Measurements from ENCODE around the gene OR2AE1. TPM values are rescaled to one million over a fixed set of nuclear protein-coding genes. Genes with fewer than 3 reads are reported as not detected.

The OR2AE1 gene
- total and polyA plus RNA-seq, 4 donors = 0.03 to 0.57 (median 0.25) TPM; not detected in 1

DNA sequence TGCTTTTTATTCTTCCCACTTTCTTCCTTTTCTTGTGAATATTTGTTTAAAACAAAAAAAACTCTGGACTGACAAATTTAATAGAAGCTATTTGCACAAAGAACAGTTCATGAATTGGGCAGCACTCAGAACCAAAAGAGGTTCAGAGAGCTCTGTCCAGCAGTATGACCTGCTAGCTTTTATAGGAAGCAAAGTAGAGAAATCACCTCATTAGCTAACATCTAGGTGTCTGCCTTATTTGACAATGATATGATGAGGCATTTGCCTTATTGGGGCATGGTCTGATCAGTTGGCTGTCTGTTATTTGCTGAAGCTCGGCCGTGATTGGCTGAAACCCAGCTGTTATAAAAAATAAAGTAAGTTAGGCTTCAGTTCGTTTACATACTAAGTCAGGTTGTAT lies 43.3 kb upstream of the OR2AE1 start:
- Histone ChIP-seq H3K27ac (ENCODE audit: low read depth in 1 of 2, low read length in 1 of 2) (no peak overlapping the region), H3K4me1 (ENCODE audit: control insufficient read depth in 5 of 5, insufficient read depth in 5 of 5, low read length in 5 of 5) (peaks cover 0 to 24% (median 10%) of the 10 kb centered on the region in 5 donors), H3K27me3 (ENCODE audit: control insufficient read depth in 3 of 3, insufficient read depth in 3 of 3, low read length in 2 of 3) (no peaks in the 10 kb centered on the region), H3K9me3 (ENCODE audit: control insufficient read depth in 4 of 4, insufficient read depth in 3 of 4, low read length in 3 of 4) (no peaks in the 10 kb centered on the region), H3K4me3 (no peak overlapping the region), H3K36me3 (ENCODE audit: control insufficient read depth in 4 of 4, insufficient read depth in 4 of 4, low read length in 4 of 4) (peaks cover 6 to 23% (median 13%) of the 10 kb centered on the region in 4 donors), H3K9ac (ENCODE audit: insufficient read depth in 1 of 2, low read length in 2 of 2) (no peak overlapping the region)
- DNase-seq (peak in 1 of 3 donors; percentile 29), ATAC-seq (ENCODE audit: insufficient read depth, low FRiP score) (no peak)
- TF ChIP-seq, protein P1, sequence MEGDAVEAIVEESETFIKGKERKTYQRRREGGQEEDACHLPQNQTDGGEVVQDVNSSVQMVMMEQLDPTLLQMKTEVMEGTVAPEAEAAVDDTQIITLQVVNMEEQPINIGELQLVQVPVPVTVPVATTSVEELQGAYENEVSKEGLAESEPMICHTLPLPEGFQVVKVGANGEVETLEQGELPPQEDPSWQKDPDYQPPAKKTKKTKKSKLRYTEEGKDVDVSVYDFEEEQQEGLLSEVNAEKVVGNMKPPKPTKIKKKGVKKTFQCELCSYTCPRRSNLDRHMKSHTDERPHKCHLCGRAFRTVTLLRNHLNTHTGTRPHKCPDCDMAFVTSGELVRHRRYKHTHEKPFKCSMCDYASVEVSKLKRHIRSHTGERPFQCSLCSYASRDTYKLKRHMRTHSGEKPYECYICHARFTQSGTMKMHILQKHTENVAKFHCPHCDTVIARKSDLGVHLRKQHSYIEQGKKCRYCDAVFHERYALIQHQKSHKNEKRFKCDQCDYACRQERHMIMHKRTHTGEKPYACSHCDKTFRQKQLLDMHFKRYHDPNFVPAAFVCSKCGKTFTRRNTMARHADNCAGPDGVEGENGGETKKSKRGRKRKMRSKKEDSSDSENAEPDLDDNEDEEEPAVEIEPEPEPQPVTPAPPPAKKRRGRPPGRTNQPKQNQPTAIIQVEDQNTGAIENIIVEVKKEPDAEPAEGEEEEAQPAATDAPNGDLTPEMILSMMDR (IDR thresholded peaks at IDR 0.05; ENCODE audit: control extremely low read depth, extremely low read depth) = no peak
- 60 to 99% methylated on average over 3 of the region's 3 CpGs for WGBS, 2 donors

DNA sequence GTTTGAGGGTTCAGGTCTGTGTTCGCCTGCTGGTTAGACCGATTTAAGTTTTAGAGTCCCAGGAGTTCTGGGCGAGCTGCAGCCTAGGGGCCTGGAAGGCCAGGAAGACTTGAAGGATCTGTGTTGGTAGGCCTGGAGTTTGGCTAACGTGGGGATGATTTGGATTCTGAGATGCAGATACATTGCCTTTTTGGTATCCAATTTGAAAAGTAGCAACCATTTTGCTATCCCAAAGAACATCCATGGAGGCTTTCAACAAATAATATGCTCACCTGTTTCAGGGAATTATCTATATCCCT lies 42.9 kb upstream of the OR2AE1 start:
- H3K9ac ChIP-seq (ENCODE audit: insufficient read depth in 1 of 2, low read length in 2 of 2) = peak overlapping the region; percentile 8 to 49
- H3K36me3 ChIP-seq (ENCODE audit: control insufficient read depth in 4 of 4, insufficient read depth in 4 of 4, low read length in 4 of 4) = peaks cover 8 to 23% (median 13%) of the 10 kb centered on the region in 4 donors
- H3K4me3 ChIP-seq = peak overlapping the region; percentile 68
- WGBS, 2 donors = 40 to 46% methylated on average over 4 of the region's 4 CpGs
- ATAC-seq (ENCODE audit: insufficient read depth, low FRiP score) = peak; percentile 27
- no peak for DNase-seq
- peak overlapping the region; percentile 92 to 97 for H3K27ac ChIP-seq (ENCODE audit: low read depth in 1 of 2, low read length in 1 of 2)
- H3K27me3 ChIP-seq (ENCODE audit: control insufficient read depth in 3 of 3, insufficient read depth in 3 of 3, low read length in 2 of 3) = no peaks in the 10 kb centered on the region
- TF ChIP-seq, protein P1 (IDR thresholded peaks at IDR 0.05; ENCODE audit: control extremely low read depth, extremely low read depth) = no peak
- no peaks in the 10 kb centered on the region for H3K9me3 ChIP-seq (ENCODE audit: control insufficient read depth in 4 of 4, insufficient read depth in 3 of 4, low read length in 3 of 4)
- peaks cover 0 to 24% (median 10%) of the 10 kb centered on the region in 5 donors for H3K4me1 ChIP-seq (ENCODE audit: control insufficient read depth in 5 of 5, insufficient read depth in 5 of 5, low read length in 5 of 5)

DNA sequence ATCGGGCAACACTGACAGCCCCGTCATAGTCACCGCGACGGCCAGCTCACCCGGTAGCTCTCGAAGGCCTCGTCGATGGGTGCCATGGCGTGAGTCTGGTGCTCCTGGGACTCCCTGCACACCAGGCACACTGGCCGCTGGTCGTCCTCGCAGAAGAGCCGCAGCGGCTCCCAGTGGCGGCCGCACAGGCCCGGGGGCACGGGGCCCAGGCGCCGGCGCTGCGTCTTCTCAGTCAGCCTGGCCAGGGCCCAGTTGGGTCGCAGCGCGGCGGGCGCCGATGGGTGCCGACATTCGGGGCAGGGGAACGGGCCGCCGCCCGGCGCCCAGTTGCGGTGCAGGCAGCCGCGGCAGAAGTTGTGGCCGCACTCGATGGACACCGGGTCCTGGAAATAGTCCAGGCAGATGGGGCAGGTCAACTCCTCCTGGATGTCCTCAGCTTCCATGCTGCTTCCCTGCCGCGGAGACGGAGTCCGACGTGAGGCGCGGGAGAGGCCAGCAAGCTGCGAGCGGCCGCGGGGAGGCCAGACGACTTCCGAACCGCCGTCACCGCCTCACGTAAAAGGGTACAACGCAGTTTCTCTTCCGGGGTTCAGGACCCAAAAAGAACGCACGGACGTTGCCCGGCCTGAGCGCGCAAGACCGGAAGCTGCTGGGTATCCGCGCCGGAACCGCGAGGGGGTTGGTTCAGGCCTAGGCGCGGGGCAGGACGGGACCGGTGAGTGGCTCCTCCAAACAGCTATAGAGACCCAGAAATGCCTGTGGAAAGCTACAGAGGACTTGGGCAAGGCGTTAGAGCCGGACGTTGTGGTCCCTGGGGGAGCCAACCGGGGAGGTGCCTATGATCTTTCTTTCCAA lies 42.4 kb upstream of the OR2AE1 start, which contains the start of gene TRIM4:
Gene TRIM4, minus strand, starts transcription at position 572 of the 855 bp plus-strand sequence. Its CDS starts 129 bp downstream, at position 443.
- H3K36me3 ChIP-seq (ENCODE audit: control insufficient read depth in 4 of 4, insufficient read depth in 4 of 4, low read length in 4 of 4) = peaks cover 8 to 24% (median 13%) of the 10 kb centered on the region in 4 donors
- H3K27ac ChIP-seq (ENCODE audit: low read depth in 1 of 2, low read length in 1 of 2) = peak within 1 kb of the TSS; percentile 92 to 97

More for the DNA sequence above, 42.4 kb upstream of the OR2AE1 start, which contains the start of gene TRIM4:
- TF ChIP-seq, protein P1 (IDR thresholded peaks at IDR 0.05; ENCODE audit: control extremely low read depth, extremely low read depth) = no peak
- peak within 1 kb of the TSS; percentile 68 for H3K4me3 ChIP-seq
- H3K9me3 ChIP-seq (ENCODE audit: control insufficient read depth in 4 of 4, insufficient read depth in 3 of 4, low read length in 3 of 4) = no peaks in the 10 kb centered on the region
- peak; percentile 99 for ATAC-seq (ENCODE audit: insufficient read depth, low FRiP score)
- peak within 1 kb of the TSS; percentile 49 to 84 for H3K9ac ChIP-seq (ENCODE audit: insufficient read depth in 1 of 2, low read length in 2 of 2)
- peaks cover 0 to 24% (median 10%) of the 10 kb centered on the region in 5 donors for H3K4me1 ChIP-seq (ENCODE audit: control insufficient read depth in 5 of 5, insufficient read depth in 5 of 5, low read length in 5 of 5)
- peak; percentile 90 to 94 (median 91) for DNase-seq
- no peaks in the 10 kb centered on the region for H3K27me3 ChIP-seq (ENCODE audit: control insufficient read depth in 3 of 3, insufficient read depth in 3 of 3, low read length in 2 of 3)
- 0 to 2% methylated on average over 74 to 81 of the region's 81 CpGs for WGBS, 2 donors
